Fibroblast of lung (primary cell): Measurements from ENCODE around the gene MAP1A. TPM values are rescaled to one million over a fixed set of nuclear protein-coding genes. Genes with fewer than 3 reads are reported as not detected.

Experiments
- DNase-seq, 2 donors: peaks; one replicate each; pipeline versions ENCODE4 v3.0.0 to v3.0.0-alpha.2; 2010; ENCODE audit warnings: low read depth in 2 of 2
- H2AFZ ChIP-seq: 2 replicates; pipeline ENCODE4 v1.5.1; 2012; ENCODE audit warnings: low read length, control low read depth, inconsistent platforms
- H3K27ac ChIP-seq: 2 replicates; pipeline ENCODE4 v1.5.1; 2011; ENCODE audit warnings: low read length, control low read depth; ENCODE audit not compliant: insufficient read depth
- H3K27me3 ChIP-seq: 2 replicates; pipeline ENCODE4 v1.5.1; 2011; ENCODE audit warnings: mild to moderate bottlenecking, low read length; ENCODE audit not compliant: control insufficient read depth, insufficient read depth
- H3K36me3 ChIP-seq: 2 replicates; pipeline ENCODE4 v1.5.1; 2011; ENCODE audit warnings: low read length; ENCODE audit not compliant: control insufficient read depth, insufficient read depth
- H3K4me1 ChIP-seq: 2 replicates; pipeline ENCODE4 v1.5.1; 2011; ENCODE audit warnings: low read length; ENCODE audit not compliant: control insufficient read depth, insufficient read depth; ENCODE audit errors: extremely low read depth
- H3K4me2 ChIP-seq: 2 replicates; pipeline ENCODE4 v1.5.1; 2011; ENCODE audit warnings: low read length, control low read depth; ENCODE audit not compliant: insufficient read depth; ENCODE audit errors: extremely low read depth
- H3K4me3 ChIP-seq, 4 experiments: fragments of 200-600 bp in 1 of 4; sonication (generic) in 1 of 4; replicated peaks in 1 of 4; 2 replicates each; pipeline ENCODE4 v1.5.1; 2011 to 2016; ENCODE audit warnings: low read length in 4 of 4, low read depth in 3 of 4, mild to moderate bottlenecking in 3 of 4, control low read depth in 2 of 4, inconsistent platforms in 1 of 4, mixed read lengths in 1 of 4; ENCODE audit not compliant: insufficient read depth in 1 of 4; ENCODE audit errors: control extremely low read depth in 1 of 4
- H3K79me2 ChIP-seq: 2 replicates; pipeline ENCODE4 v1.5.1; 2012; ENCODE audit warnings: mild to moderate bottlenecking, low read length, inconsistent platforms; ENCODE audit not compliant: control insufficient read depth, insufficient read depth
- H3K9ac ChIP-seq: 2 replicates; pipeline ENCODE4 v1.5.1; 2011; ENCODE audit warnings: mild to moderate bottlenecking, low read length, control low read depth; ENCODE audit not compliant: insufficient read depth
- H3K9me3 ChIP-seq: 2 replicates; pipeline ENCODE4 v1.5.1; 2012; ENCODE audit warnings: low read depth, low read length; ENCODE audit not compliant: control insufficient read depth, insufficient read depth
- H4K20me1 ChIP-seq: 2 replicates; pipeline ENCODE4 v1.5.1; 2011; ENCODE audit warnings: low read length; ENCODE audit not compliant: control insufficient read depth, insufficient read depth; ENCODE audit errors: extremely low read depth
- CTCF ChIP-seq, 2 donors: IDR thresholded peaks in 1 of 2; conservative IDR thresholded peaks in 1 of 2; 1 replicate in 1 of 2; 2 replicates in 1 of 2; pipeline ENCODE4 v1.5.1; 2011 to 2012; ENCODE audit warnings: low read length in 2 of 2, control low read depth in 1 of 2, inconsistent platforms in 1 of 2, low read depth in 1 of 2, mild to moderate bottlenecking in 1 of 2
- EZH2 ChIP-seq: IDR thresholded peaks from 2 replicates; pipeline ENCODE4 v1.5.1; 2012; ENCODE audit warnings: low read length, control low read depth, mild to moderate bottlenecking; ENCODE audit errors: missing control alignments
- polyA plus RNA-seq, 2 donors: library from polyadenylated mRNA; depleted of rRNA in 1 of 2; stranded (reverse) in 1 of 2; unstranded in 1 of 2; fragments of >200 nt; gene quantifications; 2 replicates each; pipeline ENCODE4 v1.2.1, GENCODE V29; 2011 to 2012; ENCODE audit warnings: missing spikeins in 1 of 2
- total RNA-seq: library from RNA; depleted of rRNA; stranded (reverse); fragments of >200 nt; gene quantifications from 2 replicates; pipeline ENCODE4 v1.2.1, GENCODE V29; 2014

Gene MAP1A
- total and polyA plus RNA-seq, 2 donors (not counting 1 experiment from before 2014, with no cell fraction given): 51.2 to 201 TPM

DNA sequence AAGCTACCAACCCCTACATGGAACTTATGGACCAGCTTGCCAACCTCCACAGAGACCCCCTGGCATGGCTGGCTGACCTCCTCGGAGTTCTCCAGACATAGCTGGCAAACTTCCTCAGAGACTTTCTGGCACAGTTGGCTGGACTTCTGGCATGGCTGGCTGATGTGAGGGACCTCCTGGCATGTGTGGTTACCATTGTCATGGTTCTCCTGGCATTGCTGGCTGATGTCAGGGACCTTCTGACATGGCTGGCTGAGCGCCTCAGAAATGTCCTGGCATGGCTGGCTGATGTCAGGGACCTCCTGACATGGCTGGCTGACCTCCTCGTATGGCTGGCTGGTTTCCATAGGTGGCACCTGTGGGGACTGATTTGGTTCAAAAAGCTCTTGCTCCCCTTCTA lies 17.5 kb downstream of the MAP1A start:
- H2AFZ ChIP-seq: no peak overlapping the region
- no peak overlapping the region for H3K9ac ChIP-seq
- H3K4me1 ChIP-seq: no peaks in the 10 kb centered on the region
- H3K27ac ChIP-seq: no peak overlapping the region
- peaks cover 3% of the 10 kb centered on the region for H3K36me3 ChIP-seq
- no peaks in the 10 kb centered on the region for H3K79me2 ChIP-seq
- H3K4me2 ChIP-seq: no peak overlapping the region
- no peak for DNase-seq
- TF ChIP-seq EZH2 (no peak), CTCF (conservative IDR thresholded peaks at IDR 0.05 in 1 of 2, IDR thresholded peaks at IDR 0.05 in 1 of 2; ENCODE audit: low read depth in 1 of 2, low read length in 2 of 2) (no peak)
- no peaks in the 10 kb centered on the region for H3K9me3 ChIP-seq
- H4K20me1 ChIP-seq: no peaks in the 10 kb centered on the region
- no peaks in the 10 kb centered on the region for H3K27me3 ChIP-seq
- no peak overlapping the region for H3K4me3 ChIP-seq

- DNase-seq: no peak
- Histone ChIP-seq H3K4me3 (no peak overlapping the region), H3K4me2 (no peak overlapping the region), H3K36me3 (no peaks in the 10 kb centered on the region), H3K9ac (no peak overlapping the region), H2AFZ (no peak overlapping the region), H3K27ac (no peak overlapping the region), H3K27me3 (no peaks in the 10 kb centered on the region), H3K4me1 (no peaks in the 10 kb centered on the region), H4K20me1 (no peaks in the 10 kb centered on the region), H3K79me2 (no peaks in the 10 kb centered on the region), H3K9me3 (no peaks in the 10 kb centered on the region)
- TF ChIP-seq EZH2: no peak
- no peak for TF ChIP-seq CTCF (conservative IDR thresholded peaks at IDR 0.05 in 1 of 2, IDR thresholded peaks at IDR 0.05 in 1 of 2; ENCODE audit: low read depth in 1 of 2, low read length in 2 of 2)
Measured at GRCh38 chr15:43538091-43538490, 20.7 kb downstream of the MAP1A start.

GRCh38 chr15:43541785-43542184 lies 24.4 kb downstream of the MAP1A start:
- H3K4me2 ChIP-seq: no peak overlapping the region
- H3K9ac ChIP-seq: no peak overlapping the region
- H3K79me2 ChIP-seq: no peaks in the 10 kb centered on the region
- no peak for TF ChIP-seq CTCF (conservative IDR thresholded peaks at IDR 0.05 in 1 of 2, IDR thresholded peaks at IDR 0.05 in 1 of 2; ENCODE audit: low read depth in 1 of 2, low read length in 2 of 2)
- TF ChIP-seq EZH2: no peak
- H4K20me1 ChIP-seq: no peaks in the 10 kb centered on the region
- H2AFZ ChIP-seq: no peak overlapping the region
- H3K4me3 ChIP-seq: no peak overlapping the region
- H3K36me3 ChIP-seq: no peaks in the 10 kb centered on the region
- DNase-seq: peak in 1 of 2 donors; percentile 67
- H3K9me3 ChIP-seq: no peaks in the 10 kb centered on the region
- no peaks in the 10 kb centered on the region for H3K27me3 ChIP-seq
- no peaks in the 10 kb centered on the region for H3K4me1 ChIP-seq
- no peak overlapping the region for H3K27ac ChIP-seq
